Bronchial epithelial cell (primary cell): ENCODE data around the gene CFAP206. TPM values are rescaled to one million over a fixed set of nuclear protein-coding genes. Genes with fewer than 3 reads are reported as not detected.
A peak's percentile ranks its signal among the peaks of the same experiment; 100 is the strongest.
"Not testable (repeated sequence)": the region's sequence is repeated elsewhere in the genome, so short reads cannot be mapped to it uniquely, and the experiment has no call there.

Source experiments
- DNase-seq: peaks from one replicate; pipeline ENCODE4 v3.0.0-alpha.2; 2010; ENCODE audit warnings: low read depth
- FAIRE-seq: peaks from 2 replicates; lab custom pipeline; 2011; peaks lifted over from hg19 to GRCh38; lab: Jason Lieb, UNC
- H3K27me3 ChIP-seq: 2 replicates; pipeline ENCODE4 v1.5.1; 2011; ENCODE audit warnings: low read length; ENCODE audit not compliant: control insufficient read depth, insufficient read depth
- H3K36me3 ChIP-seq: 2 replicates; pipeline ENCODE4 v1.5.1; 2011; ENCODE audit warnings: low read length; ENCODE audit not compliant: control insufficient read depth, insufficient read depth
- H3K4me3 ChIP-seq: 2 replicates; pipeline ENCODE4 v1.5.1; 2011; ENCODE audit warnings: mild to moderate bottlenecking, low read depth, low read length, control low read depth
- total RNA-seq: library from RNA; depleted of rRNA; stranded (reverse); fragments of >200 nt; gene quantifications from 2 replicates; pipeline ENCODE4 v1.2.1, GENCODE V29; 2014
- TF ChIP-seq, protein P1 (sequence below): IDR thresholded peaks from 2 replicates; pipeline ENCODE4 v1.5.1; 2011; ENCODE audit warnings: mild to moderate bottlenecking, moderate library complexity, low read length, control low read depth, inconsistent platforms; ENCODE audit not compliant: insufficient read depth, severe bottlenecking

The CFAP206 gene
- total RNA-seq, 1 donor from 2014 or later: not detected

DNA sequence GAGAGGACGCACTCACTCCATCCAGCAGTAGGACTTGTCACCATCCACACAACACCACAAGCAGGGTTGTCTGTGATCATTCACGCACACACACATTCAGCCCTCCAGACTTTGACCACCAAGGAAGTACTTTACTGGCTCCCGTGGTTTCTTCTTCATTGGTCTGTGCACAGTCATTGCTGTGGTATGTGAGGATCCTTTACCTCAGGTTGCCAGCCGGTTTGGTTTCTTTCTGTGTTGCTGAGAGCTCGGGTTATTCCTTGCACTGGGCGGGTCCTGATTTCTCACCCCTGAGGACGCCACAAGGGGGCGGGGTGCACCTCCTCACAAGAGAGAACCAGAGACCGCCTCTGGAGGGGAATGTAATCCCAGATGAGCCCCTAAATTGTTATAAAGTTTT, 76.2 kb downstream of the CFAP206 start:
- FAIRE-seq (no peak), DNase-seq (peak; percentile 35)
- TF ChIP-seq, protein P1, sequence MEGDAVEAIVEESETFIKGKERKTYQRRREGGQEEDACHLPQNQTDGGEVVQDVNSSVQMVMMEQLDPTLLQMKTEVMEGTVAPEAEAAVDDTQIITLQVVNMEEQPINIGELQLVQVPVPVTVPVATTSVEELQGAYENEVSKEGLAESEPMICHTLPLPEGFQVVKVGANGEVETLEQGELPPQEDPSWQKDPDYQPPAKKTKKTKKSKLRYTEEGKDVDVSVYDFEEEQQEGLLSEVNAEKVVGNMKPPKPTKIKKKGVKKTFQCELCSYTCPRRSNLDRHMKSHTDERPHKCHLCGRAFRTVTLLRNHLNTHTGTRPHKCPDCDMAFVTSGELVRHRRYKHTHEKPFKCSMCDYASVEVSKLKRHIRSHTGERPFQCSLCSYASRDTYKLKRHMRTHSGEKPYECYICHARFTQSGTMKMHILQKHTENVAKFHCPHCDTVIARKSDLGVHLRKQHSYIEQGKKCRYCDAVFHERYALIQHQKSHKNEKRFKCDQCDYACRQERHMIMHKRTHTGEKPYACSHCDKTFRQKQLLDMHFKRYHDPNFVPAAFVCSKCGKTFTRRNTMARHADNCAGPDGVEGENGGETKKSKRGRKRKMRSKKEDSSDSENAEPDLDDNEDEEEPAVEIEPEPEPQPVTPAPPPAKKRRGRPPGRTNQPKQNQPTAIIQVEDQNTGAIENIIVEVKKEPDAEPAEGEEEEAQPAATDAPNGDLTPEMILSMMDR: no peak
- no peak overlapping the region for H3K4me3 ChIP-seq
- peaks cover 4% of the 10 kb centered on the region for H3K36me3 ChIP-seq
- no peaks in the 10 kb centered on the region for H3K27me3 ChIP-seq

GRCh38 chr6:87484491-87484890, 76.7 kb downstream of the CFAP206 start:
- TF ChIP-seq, protein P1: no peak
- peaks cover 4% of the 10 kb centered on the region for H3K36me3 ChIP-seq
- no peaks in the 10 kb centered on the region for H3K27me3 ChIP-seq
- DNase-seq (peak; percentile 87), FAIRE-seq (no peak)
- no peak overlapping the region for H3K4me3 ChIP-seq

DNA sequence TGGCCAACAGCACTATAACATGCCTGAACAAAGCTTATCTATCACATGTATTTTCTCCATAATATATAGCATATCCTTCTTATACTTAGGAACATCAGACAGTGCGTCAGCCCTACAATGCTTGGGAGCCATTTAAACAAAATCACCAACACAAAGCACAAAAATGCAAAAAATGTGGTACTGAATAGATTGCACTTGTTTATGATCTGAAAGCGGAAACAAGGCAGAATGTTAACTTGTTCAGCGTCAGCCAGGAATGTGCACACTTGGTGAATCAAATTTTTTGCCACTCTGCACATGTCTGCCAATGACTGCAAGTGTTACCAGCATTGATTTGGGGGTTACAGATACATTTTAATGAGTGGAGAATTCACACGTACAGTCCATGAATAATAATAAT, 79.8 kb downstream of the CFAP206 start:
- no peaks in the 10 kb centered on the region for H3K27me3 ChIP-seq
- TF ChIP-seq, protein P1: no peak
- no peak overlapping the region for H3K4me3 ChIP-seq
- H3K36me3 ChIP-seq: peaks cover 4% of the 10 kb centered on the region
- DNase-seq (peak; percentile 37), FAIRE-seq (no peak)

DNA sequence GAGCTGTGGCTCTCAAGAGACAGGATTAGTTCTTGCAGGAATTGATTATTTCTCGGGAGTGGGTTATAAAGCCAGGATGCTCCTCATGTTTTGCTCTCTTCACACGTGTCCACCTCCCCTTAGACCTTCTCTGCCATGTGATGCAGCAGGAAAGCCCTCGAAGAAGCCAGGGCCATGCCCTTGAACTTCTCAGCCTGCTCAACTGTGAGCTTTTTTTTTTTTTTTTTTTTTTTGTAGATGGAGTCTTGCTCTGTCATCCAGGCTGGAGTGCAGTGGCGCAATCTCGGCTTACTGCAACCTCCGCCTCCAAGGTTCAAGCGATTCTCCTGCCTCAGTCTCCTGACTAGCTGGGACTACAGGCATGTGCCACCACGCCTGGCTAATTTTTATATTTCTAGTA, 81.6 kb downstream of the CFAP206 start:
- not testable (repeated sequence) for DNase-seq, H3K36me3 ChIP-seq, H3K27me3 ChIP-seq, FAIRE-seq, H3K4me3 ChIP-seq

- TF ChIP-seq, protein P1: no peak
Measured at GRCh38 chr6:87494761-87495422, 87.1 kb downstream of the CFAP206 start.

GRCh38 chr6:87498048-87498447, 90.3 kb downstream of the CFAP206 start:
- Histone ChIP-seq H3K4me3 (no peak overlapping the region), H3K27me3 (no peaks in the 10 kb centered on the region), H3K36me3 (peaks cover 2% of the 10 kb centered on the region)
- FAIRE-seq: no peak
- TF ChIP-seq, protein P1: no peak
- DNase-seq: peak; percentile 12

More at GRCh38 chr6:87494761-87495422, 87.1 kb downstream of the CFAP206 start:
- H3K4me3 ChIP-seq: no peak overlapping the region
- H3K36me3 ChIP-seq: peaks cover 2% of the 10 kb centered on the region
- DNase-seq: no peak
- H3K27me3 ChIP-seq: no peaks in the 10 kb centered on the region
- no peak for FAIRE-seq
